ENCODE measurements around the gene POC1A. TPM values are rescaled to one million over a fixed set of nuclear protein-coding genes. Genes with fewer than 3 reads are reported as not detected.

POC1A gene
- total RNA-seq, 2 experiments from 2014 or later = 23.8 to 24.8 TPM

DNA sequence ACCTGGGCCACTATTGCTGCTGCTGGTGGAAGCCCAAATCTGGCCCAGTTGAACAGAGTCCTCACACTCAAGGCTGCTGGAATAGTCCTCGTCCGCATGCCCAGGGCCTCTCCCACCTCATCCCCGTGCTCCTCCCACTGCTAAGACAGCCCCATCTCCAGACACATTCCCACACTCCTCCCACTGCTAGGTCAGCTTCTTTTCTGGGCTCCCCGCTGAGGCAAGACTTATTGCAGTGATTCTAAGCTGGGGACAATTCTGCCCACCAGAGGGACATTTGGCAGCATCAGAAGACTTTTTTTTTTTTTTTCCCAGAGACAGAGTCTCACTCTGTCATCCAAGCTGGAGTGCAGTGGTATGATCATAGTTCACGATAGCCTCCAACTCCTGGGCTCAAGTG is 35.1 kb downstream of the POC1A start:
- peaks cover 4% of the 10 kb centered on the region for H3K36me3 Mint-ChIP-seq
- no peaks in the 10 kb centered on the region for H3K27me3 Mint-ChIP-seq
- no peak overlapping the region for H3K27ac Mint-ChIP-seq
- H3K4me3 Mint-ChIP-seq = no peak overlapping the region
- DNase-seq = no peak
- peaks cover 4% of the 10 kb centered on the region for H3K4me1 Mint-ChIP-seq
- no peaks in the 10 kb centered on the region for H3K9me3 Mint-ChIP-seq

DNA sequence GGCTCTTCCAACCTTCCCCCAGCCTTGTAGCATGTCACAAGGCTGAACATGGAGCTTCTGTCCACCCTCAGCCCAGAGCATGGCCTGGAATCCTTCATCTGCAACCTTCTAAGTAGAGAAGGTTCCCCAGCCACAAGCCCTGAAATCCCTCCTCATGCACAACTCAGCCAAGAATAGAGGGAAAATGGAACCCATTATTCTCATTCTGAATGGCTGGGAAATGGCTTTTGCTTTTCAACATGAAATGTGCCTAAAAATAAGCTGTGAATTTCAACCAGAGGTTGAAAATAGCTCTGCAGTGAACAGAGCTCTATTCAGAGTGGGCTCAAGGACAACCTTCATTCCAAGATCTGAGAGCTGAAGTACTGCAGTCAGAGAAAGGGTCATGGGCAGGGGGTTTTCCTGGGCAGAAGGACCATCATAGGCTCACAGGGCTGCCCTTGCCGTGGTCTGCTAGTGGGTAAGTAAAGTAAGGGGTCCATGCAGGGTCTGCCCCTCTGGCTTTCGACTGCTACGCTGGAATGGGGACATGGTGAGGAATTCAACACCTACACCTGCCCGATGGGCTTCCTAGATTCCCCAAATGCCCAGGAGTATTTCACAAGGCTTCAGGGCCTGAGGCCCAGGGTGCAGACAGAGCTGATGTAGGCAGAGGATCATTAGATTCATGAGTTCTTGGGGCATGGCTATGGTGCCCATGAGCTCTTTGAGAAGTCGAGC is 35.9 kb downstream of the POC1A start:
- Mint-ChIP-seq H3K36me3 (peaks cover 4% of the 10 kb centered on the region), H3K27me3 (no peaks in the 10 kb centered on the region), H3K4me3 (no peak overlapping the region), H3K9me3 (no peaks in the 10 kb centered on the region), H3K4me1 (peaks cover 4% of the 10 kb centered on the region), H3K27ac (no peak overlapping the region)
- no peak for DNase-seq

GRCh38 chr3:52117537-52117936 is 36.7 kb downstream of the POC1A start:
- no peaks in the 10 kb centered on the region for H3K9me3 Mint-ChIP-seq
- DNase-seq = no peak
- peaks cover 4% of the 10 kb centered on the region for H3K4me1 Mint-ChIP-seq
- H3K27me3 Mint-ChIP-seq = no peaks in the 10 kb centered on the region
- H3K27ac Mint-ChIP-seq = no peak overlapping the region
- peaks cover 9% of the 10 kb centered on the region for H3K36me3 Mint-ChIP-seq
- H3K4me3 Mint-ChIP-seq = no peak overlapping the region

DNA sequence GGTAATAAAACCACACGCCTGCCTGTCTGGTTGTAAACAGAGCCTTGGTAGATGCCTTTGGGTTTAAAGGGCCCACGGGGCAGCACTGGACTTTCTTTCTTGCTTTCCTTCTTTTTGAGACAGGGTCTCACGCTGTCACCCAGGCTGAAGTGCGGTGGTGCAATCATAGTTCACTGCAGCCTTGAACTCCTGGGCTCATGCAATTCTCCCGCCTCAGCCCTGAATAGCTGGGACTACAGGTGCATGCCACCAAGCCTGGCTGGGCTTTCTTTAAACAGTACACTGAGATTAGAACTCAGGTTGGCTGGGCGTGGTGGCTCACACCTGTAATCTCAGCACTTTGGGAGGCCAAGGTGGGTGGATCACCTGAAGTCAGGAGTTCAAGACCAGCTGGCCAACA is 42.2 kb downstream of the POC1A start:
- Mint-ChIP-seq H3K9me3 (no peaks in the 10 kb centered on the region), H3K27ac (no peak overlapping the region), H3K36me3 (peaks cover 12% of the 10 kb centered on the region), H3K4me1 (peaks cover 4% of the 10 kb centered on the region), H3K27me3 (no peaks in the 10 kb centered on the region), H3K4me3 (no peak overlapping the region)
- no peak for DNase-seq

- no peaks in the 10 kb centered on the region for H3K9me3 Mint-ChIP-seq
- no peak overlapping the region for H3K4me3 Mint-ChIP-seq
- no peak for DNase-seq
- H3K27ac Mint-ChIP-seq = no peak overlapping the region
- no peaks in the 10 kb centered on the region for H3K27me3 Mint-ChIP-seq
- H3K36me3 Mint-ChIP-seq = peaks cover 12% of the 10 kb centered on the region
- H3K4me1 Mint-ChIP-seq = peaks cover 4% of the 10 kb centered on the region
Observed at GRCh38 chr3:52110502-52110901, 43.7 kb downstream of the POC1A start.

DNA sequence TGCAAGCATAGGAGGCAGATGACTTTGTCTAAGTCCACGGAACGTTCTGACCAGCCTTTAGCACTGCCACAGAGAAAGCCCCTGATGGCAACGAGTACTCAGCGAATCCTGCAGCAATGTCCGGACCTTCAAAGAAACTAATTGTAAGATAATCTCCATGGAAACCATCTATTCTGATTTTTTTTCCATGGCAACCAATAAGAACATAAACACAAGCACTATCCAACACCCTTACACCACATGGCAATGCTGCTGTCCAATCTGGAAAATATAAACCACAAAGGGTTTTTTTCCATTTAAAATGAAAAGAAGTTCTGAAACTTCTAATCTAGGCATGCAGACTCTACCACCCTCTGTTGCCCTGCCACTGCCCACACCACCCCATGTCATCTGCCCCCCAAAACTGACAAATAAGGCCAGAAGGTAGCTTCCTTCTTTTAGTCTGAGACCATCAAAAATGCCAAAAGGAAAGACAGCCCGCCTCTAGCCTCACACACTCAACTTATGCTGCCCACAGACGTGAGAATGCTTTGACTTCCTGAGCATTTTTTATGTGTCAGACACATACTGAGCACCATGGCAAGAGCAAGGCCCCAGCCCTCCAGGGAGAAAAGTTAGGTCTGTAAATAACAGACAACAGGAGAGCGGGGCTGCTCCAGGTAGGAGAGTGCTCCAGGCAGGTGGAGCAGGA is 44.5 kb downstream of the POC1A start:
- Mint-ChIP-seq H3K9me3 (no peaks in the 10 kb centered on the region), H3K4me3 (no peak overlapping the region), H3K4me1 (peaks cover 4% of the 10 kb centered on the region), H3K27ac (no peak overlapping the region), H3K36me3 (peaks cover 12% of the 10 kb centered on the region), H3K27me3 (no peaks in the 10 kb centered on the region)
- DNase-seq = no peak

DNA sequence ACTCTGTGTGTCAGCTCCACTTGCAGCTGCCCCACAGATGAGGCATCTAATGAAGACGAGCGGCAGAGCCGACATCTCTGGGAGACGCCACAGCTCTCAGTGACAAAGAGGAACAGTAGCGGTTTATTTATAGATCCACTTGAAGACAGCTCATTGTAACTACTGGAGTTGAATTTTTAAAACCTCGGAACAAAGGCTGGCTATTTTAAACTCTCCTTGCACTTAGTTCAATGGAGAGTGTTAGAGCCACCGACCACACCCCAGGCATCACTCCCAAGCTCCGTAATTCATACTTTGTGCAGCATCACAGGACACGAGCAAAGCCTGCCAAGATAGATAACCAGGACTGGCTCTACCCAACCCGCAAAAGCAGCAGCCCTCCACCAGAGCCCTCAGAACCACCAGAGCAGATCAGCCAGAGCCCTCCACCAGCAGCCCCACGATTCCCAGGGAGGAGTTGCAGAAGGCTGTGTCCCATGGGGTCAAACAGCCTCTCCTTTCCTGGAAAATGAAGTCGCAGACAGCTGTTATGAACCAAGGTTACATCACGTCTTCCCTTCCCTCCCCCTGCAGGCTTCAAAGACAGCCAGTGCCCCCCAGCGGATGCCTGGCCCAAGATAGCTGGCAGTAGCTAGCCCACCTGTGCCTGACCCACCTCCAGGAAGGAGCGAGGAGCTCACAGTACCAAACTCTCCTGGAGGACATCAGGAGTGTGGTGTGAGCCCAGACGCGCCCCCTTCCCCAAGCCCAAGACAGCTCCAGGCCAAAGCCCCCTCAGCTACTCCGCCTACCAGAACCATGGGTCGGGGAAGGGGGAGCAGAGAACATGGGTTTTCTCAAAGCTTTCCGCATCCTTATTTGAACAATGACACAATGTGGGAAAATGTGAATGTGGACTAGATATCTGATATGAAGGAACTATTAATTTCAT is 45.7 kb downstream of the POC1A start:
- H3K36me3 Mint-ChIP-seq = peaks cover 11% of the 10 kb centered on the region
- no peak for DNase-seq
- no peaks in the 10 kb centered on the region for H3K27me3 Mint-ChIP-seq
- H3K4me3 Mint-ChIP-seq = no peak overlapping the region
- H3K4me1 Mint-ChIP-seq = peaks cover 4% of the 10 kb centered on the region
- H3K9me3 Mint-ChIP-seq = no peaks in the 10 kb centered on the region
- H3K27ac Mint-ChIP-seq = no peak overlapping the region

GRCh38 chr3:52106951-52107611 is 47.1 kb downstream of the POC1A start:
- Mint-ChIP-seq H3K4me1 (peaks cover 4% of the 10 kb centered on the region), H3K36me3 (peaks cover 12% of the 10 kb centered on the region), H3K27me3 (no peaks in the 10 kb centered on the region), H3K9me3 (peaks cover 3% of the 10 kb centered on the region), H3K4me3 (no peak overlapping the region), H3K27ac (no peak overlapping the region)
- DNase-seq = no peak

DNA sequence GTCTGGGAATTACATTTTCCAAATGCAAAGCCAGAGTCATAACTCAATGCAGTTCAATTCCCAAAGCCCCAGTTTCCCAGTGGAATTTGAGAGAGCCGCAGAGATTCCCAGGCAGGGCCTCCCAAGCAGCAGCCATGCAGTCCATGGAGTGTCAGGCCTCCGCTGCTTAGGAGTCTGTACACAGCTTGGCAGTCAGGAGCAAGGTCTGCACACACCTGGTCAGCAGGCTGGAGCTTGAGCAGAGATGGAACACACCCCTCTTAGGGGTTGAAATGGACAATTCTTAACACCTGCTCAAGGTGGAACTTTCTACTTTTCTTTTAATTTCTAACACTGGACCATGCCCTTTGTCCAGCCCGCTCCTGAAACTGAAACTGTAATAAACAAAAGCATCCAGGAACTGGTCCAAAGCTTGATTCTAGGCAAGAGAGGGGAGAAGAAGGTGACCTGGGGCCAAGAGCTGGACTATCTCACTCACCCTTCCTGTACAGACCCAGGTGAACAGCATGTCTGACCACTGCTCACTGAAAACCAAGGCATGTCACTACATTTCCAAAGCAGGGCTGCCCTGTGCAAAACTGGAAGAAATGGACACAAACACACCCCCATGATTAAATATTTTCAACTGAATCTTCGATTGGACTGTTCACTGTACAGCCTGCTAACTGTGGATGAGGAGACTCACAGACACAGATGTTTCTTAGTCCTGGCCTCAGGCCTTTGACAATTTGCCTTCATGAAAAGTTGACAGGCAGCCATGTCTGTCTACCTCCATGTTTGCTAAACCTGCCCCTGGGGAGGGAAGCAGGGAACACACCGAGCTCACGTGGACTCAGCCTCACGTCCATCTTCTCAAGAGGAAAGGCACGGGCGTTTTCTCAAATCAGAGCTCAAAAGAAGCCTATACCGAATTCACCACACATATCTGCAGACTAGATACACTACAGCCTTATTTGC is 49.3 kb downstream of the POC1A start:
- Mint-ChIP-seq H3K4me1 (peaks cover 2% of the 10 kb centered on the region), H3K27ac (no peak overlapping the region), H3K9me3 (peaks cover 8% of the 10 kb centered on the region), H3K4me3 (no peak overlapping the region), H3K27me3 (no peaks in the 10 kb centered on the region), H3K36me3 (peaks cover 29% of the 10 kb centered on the region)
- no peak for DNase-seq

DNA sequence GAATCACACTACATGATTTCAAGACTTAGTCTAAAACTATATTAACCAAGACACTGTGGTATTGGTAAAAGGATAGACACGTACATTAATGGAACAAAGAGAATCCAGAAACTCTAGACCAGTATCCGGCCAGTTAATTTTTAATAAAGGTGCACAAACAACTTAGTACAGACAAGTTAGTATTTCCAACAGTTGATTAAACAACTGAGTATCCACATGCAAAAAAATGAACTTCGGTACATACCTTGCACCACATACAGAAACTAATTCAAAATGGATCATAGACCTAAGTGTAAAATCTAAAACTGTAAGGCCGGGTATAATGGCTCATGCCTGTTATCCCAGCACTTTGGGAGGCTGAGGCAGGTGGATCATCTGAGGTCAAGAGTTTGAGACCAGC is 51.3 kb downstream of the POC1A start:
- no peak overlapping the region for H3K4me3 Mint-ChIP-seq
- peaks cover 8% of the 10 kb centered on the region for H3K9me3 Mint-ChIP-seq
- no peak overlapping the region for H3K27ac Mint-ChIP-seq
- H3K4me1 Mint-ChIP-seq = no peaks in the 10 kb centered on the region
- H3K36me3 Mint-ChIP-seq = peaks cover 30% of the 10 kb centered on the region
- H3K27me3 Mint-ChIP-seq = no peaks in the 10 kb centered on the region
- no peak for DNase-seq

DNA sequence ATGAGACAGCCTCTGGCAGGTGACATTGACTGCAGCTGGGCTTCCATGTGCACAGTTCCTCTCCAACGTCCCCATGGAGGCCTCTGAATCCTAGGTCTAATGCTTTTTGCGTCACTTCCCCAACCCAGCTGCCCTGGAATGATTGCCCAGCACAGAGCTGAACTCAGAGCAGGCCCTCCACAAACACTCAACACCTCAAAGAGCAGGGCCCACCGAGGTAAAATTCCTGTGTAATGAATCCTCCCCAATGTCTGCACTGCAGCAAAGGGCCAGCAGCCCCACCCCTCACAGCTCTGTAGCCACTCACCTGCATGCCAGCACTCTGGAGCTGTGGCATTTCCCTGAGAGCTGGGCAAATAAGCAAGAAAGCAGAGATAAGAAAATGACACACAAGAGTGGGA is 55.2 kb downstream of the POC1A start:
- Mint-ChIP-seq H3K27ac (no peak overlapping the region), H3K4me3 (no peak overlapping the region), H3K9me3 (peaks cover 8% of the 10 kb centered on the region), H3K27me3 (no peaks in the 10 kb centered on the region), H3K36me3 (peaks cover 35% of the 10 kb centered on the region), H3K4me1 (no peaks in the 10 kb centered on the region)
- DNase-seq = no peak

DNA sequence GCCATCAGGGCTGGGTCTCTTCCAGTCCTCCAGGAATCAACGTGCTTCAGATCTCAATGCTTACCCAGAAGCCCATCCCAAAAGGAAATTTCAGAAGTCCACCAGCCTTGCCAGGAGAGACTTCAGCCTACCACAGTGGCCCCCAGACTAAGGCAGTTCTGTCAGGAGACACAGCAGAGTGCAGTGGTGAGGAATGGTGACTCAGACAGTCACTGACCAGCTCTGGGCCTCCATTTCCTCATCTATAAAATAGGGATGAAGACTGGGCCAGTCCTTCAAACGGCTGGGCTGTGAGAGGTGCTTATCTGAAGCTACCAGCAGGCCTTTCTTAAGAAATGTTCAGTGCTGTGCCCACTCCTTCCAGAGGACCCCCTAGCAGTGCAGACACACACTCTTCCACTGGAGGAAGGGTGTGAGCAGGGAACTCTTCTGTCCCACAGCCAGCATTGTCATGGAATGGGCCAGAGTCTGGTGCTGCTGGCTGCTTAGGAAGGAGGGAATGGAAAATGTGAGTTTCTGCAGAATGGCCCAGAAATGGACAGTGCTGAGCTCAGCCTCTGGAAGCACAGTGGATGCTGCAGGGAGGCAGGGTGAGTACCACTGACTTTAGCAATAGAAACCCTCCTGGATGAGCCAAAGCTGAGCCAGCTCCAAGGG is 56.2 kb downstream of the POC1A start:
- Mint-ChIP-seq H3K4me1 (no peaks in the 10 kb centered on the region), H3K27ac (no peak overlapping the region), H3K36me3 (peaks cover 35% of the 10 kb centered on the region), H3K9me3 (peaks cover 8% of the 10 kb centered on the region), H3K27me3 (no peaks in the 10 kb centered on the region), H3K4me3 (no peak overlapping the region)
- no peak for DNase-seq

GRCh38 chr3:52095990-52096775 is 58.0 kb downstream of the POC1A start:
- no peak overlapping the region for H3K4me3 Mint-ChIP-seq
- no peak for DNase-seq

More at GRCh38 chr3:52095990-52096775, 58.0 kb downstream of the POC1A start:
- Mint-ChIP-seq H3K4me1 (no peaks in the 10 kb centered on the region), H3K9me3 (peaks cover 2% of the 10 kb centered on the region), H3K27ac (no peak overlapping the region), H3K36me3 (peaks cover 24% of the 10 kb centered on the region), H3K27me3 (no peaks in the 10 kb centered on the region)
